Stimulated activated CD4-positive, alpha-beta T cell treated with anti-CD3 and anti-CD28 coated beads, Interleukin-1b, Interleukin-23, amount 100 ng/mL, for 24 hours (primary cell): ENCODE measurements around the gene POLR3E.
"Not testable (repeated sequence)": the region's sequence is repeated elsewhere in the genome, so short reads cannot be mapped to it uniquely, and the experiment has no call there.

Experiments
- DNase-seq, 4 experiments: peaks; one replicate each; pipeline ENCODE4 v3.0.0-alpha.2; 2020; ENCODE audit warnings: low read depth in 4 of 4, low spot score in 1 of 4

The POLR3E gene

GRCh38 chr16:22292320-22292719 lies 4.9 kb upstream of the POLR3E start:
- no peak for DNase-seq

GRCh38 chr16:22293137-22294106 lies 3.8 kb upstream of the POLR3E start:
- no peak for DNase-seq

- DNase-seq, result no peak
Observed at GRCh38 chr16:22296225-22297113, 740 bp upstream of the POLR3E start.

- DNase-seq, result peak; percentile 43 to 61 (median 54)
Observed at GRCh38 chr16:22297871-22298733, 893 bp downstream of the POLR3E start.

- DNase-seq, result no peak
Observed at GRCh38 chr16:22299036-22299435, 1.8 kb downstream of the POLR3E start.

- peak in 1 of 4 experiments; percentile 16 for DNase-seq
Observed at GRCh38 chr16:22300427-22301071, 3.3 kb downstream of the POLR3E start.

GRCh38 chr16:22301423-22301822 lies 4.2 kb downstream of the POLR3E start:
- not testable (repeated sequence) for DNase-seq

- DNase-seq, result no peak
Observed at GRCh38 chr16:22302776-22303363, 5.7 kb downstream of the POLR3E start.

- DNase-seq, result no peak
Observed at GRCh38 chr16:22304411-22304810, 7.2 kb downstream of the POLR3E start.

- no peak for DNase-seq
Observed at GRCh38 chr16:22306788-22307187, 9.6 kb downstream of the POLR3E start.

- DNase-seq, result no peak
Observed at GRCh38 chr16:22307838-22308237, 10.6 kb downstream of the POLR3E start.

- no peak for DNase-seq
Observed at GRCh38 chr16:22308824-22309520, 11.8 kb downstream of the POLR3E start.

GRCh38 chr16:22311520-22311919 lies 14.3 kb downstream of the POLR3E start:
- no peak for DNase-seq

GRCh38 chr16:22312897-22313781 lies 15.9 kb downstream of the POLR3E start:
- no peak for DNase-seq

GRCh38 chr16:22313876-22314470 lies 16.8 kb downstream of the POLR3E start:
- no peak for DNase-seq

- no peak for DNase-seq
Observed at GRCh38 chr16:22314661-22315626, 17.7 kb downstream of the POLR3E start.

GRCh38 chr16:22315979-22316378 lies 18.8 kb downstream of the POLR3E start:
- DNase-seq, result no peak
